Measurements from ENCODE around the gene TRIM51G. TPM values are rescaled to one million over a fixed set of nuclear protein-coding genes. Genes with fewer than 3 reads are reported as not detected.

Gene TRIM51G, protein sequence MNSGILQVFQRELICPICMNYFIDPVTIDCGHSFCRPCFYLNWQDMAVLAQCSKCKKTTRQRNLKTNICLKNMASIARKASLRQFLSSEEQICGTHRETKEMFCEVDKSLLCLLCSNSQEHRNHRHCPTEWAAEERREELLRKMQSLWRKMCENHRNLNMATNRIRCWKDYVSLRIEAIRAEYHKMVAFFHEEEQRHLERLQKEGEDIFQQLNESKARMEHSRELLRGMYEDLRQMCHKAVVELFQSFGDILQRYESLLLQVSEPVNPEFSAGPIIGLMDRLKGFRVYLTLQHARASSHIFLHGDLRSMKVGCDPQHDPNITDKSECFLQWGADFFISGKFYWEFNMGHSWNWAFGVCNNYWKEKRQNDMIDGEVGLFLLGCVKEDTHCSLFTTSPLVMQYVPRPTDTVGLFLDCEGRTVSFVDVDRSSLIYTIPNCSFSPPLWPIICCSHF
- total RNA-seq: not detected in 2 replicates

DNA sequence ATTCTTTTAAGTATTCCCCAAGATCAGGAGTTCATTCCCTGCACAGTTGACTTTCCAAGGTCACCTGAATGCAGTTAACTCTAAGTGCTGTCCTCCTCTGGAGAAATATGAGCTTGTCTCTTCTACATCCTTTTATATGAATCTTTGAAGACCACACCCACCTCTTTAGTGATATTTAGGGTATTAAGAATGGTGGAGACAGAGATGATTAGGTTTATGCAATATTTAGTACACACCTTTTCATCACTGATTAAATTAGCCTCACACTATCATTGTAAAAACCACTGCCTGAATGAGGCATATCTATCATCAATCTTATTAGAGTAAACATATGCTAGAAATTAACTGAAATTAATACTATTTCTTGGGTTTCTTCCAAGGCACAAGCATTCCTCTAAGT is at the start of gene TRIM51G:
TSS of gene TRIM51G (minus strand) at position 101 of the 400 bp plus-strand sequence. CDS start 2,190 bp downstream, outside the sequence.

DNA sequence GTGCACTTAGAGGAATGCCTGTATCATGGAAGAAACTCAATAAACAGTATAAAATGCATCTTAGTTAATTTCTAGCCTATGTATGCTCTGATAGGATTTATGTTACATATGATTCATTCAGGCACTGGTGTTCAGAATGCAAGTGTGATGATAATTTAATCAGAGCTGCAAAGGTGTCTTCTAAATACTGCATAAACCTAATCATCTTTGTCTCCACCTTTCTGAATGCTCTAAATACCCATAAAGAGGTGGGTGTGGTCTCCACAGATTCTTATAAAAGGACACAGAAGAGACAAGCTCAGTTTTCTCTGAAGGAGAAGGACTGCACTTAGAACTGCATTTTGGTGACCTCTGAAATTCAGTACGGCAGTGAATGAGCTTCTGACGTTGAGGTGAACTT is 44.8 kb upstream of the TRIM51G start, which contains the start of gene TRIM49B:
TSS of gene TRIM49B (plus strand) at position 301 of the 400 bp plus-strand sequence. CDS start 2,777 bp downstream, outside the sequence.

Other genes starting within 250 kb of the TRIM51G start
- gene TRIM49B, start 44.9 kb upstream of the TRIM51G start, total RNA-seq: not detected in 2 replicates
- not detected in 2 replicates for gene TRIM64C, start 75.2 kb upstream of the TRIM51G start, total RNA-seq
- 0.40 and 4.2 TPM in 2 replicates for gene FOLH1, start 224.7 kb upstream of the TRIM51G start, total RNA-seq

All from thoracic aorta endothelial cell (primary cell).